GM18861 (cell line): ENCODE measurements around the gene ATG101.
"Not testable (repeated sequence)": the region's sequence is repeated elsewhere in the genome, so short reads cannot be mapped to it uniquely, and the experiment has no call there.

Experiments
- ATAC-seq: cut with Tn5 transposase; IDR thresholded peaks from one replicate; pipeline ENCODE4 v1.9.1; 2021; ENCODE audit not compliant: unreplicated experiment

The ATG101 gene

DNA sequence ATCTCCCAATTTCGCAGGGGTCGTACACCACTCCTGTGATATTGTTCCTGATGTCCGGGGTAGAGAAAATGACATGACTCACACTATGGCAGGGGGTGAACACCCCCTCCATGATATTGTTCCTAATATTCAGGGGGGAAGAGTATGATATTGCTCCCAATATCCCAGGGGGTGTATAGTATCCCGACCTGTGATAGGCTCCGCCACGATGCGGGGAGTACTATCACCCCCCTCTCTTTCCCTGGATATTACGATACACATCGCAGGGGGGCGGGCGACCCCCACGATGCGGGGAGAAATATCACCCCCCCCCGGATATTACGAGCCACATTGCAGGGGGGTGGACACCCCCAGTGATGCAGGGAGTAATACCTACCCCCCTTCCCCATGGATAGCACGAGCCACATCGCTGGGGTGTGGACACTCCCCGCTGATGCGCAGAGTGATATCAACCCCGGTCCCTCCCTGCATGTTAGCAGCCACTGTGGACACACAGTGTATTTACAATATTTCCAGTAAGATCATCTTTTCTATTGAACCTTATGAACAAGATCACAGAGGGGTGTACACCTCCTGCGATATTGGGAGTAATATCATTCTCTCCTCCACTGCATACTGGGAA lies 27.4 kb downstream of the ATG101 start:
- ATAC-seq = no peak

DNA sequence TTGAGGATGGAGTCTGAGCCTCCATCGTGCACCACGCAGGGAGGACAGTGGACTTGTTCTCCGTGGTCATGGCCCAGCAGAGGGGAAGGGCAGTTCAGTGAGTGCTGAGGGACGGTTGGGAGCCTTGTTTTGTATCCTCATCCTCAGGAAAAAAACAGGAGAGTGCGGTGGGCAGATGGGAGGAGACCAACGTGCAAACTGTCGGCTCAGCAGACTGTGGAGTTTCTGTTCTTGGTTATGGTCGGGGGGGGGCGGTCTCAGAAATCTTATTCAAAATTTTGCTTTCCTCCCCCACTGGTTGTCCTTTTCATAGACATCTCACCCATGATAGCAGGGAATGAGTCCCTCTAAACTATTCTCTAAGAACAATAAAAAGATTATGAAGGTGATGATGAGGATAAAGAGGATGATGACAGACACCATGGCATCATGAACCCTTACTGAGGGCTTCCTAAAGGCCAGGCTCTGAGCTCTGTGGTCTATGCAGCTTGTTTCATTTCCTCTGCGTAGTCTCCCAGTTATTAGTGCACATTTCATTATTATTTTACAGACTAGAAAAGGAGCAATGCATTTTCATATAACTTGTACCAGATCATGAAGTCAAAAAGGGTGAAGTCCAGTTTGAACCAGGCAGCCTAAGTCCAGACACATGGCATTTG lies 34.8 kb downstream of the ATG101 start:
- ATAC-seq = not testable (repeated sequence)

DNA sequence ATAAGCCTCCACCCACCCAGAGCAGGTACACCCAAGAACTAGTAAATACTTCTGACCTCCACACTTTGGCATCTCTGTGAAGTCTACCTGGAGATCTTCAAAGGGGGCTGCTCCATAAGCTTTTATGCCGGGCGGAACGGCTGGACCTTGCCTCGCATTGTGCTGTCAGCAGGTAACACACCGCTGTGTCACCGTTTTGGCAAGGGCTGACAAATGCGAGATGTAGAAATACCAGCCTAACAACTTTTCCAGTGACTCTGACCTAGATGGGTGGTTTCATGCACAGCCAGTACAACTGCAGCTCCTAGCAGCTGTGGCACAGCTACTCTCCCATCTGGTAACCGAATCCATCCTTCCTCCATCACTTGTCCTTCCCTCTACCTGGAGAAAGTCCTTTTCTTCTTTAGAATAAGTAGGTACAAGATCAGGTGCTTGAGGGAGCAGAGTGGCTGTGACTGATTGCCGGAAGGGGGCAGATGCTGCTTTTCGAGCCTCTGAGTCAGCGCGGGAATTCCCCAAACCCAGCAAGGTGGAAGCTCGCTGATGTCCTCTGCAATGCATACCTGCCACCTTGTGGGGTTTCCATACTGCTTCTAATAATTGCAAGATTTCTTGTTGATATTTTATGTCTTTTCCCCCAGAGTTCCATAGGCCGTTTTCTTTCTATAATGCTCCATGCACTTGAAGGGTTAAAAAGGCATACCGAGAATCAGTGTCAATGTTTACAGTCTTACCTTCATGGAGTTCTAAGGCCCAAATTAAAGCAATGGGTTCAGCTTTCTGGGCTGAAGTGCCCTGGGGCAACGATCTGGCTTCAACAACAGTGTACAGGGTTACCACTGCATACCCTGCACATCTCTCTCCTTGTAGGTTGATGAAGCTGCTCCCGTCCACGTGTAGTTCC lies 46.7 kb downstream of the ATG101 start:
- not testable (repeated sequence) for ATAC-seq

DNA sequence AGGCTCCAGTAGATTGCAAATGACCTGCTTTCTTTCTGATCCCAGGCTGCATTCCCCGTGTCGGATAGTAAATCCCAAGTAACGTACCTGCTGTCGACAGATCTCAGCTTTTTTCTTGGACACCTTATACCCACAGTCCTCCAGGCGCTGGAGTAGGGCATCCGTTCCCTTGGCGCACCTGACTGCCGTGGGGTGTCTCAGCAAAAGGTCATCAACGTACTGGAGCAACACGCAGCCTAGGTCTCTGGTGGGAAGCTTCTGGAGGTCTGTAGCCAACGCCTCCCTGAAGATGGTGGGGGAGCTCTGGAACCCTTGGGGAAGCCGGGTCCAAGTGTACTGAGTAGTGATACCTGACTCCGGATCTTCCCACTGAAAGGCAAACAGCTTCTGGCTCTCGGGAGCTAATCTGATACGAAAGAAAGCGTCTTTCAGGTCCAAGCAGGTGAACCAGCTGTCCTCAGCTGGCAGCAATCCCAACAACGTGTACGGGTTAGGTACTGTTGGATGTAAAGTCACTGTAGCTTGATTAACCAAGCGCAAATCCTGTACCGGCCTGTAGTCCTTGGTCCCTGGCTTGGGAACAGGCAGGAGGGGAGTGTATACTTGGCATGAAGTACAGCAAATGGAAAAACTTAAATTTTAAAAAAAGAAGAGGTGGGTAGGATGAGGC lies 48.2 kb downstream of the ATG101 start:
- ATAC-seq = not testable (repeated sequence)

DNA sequence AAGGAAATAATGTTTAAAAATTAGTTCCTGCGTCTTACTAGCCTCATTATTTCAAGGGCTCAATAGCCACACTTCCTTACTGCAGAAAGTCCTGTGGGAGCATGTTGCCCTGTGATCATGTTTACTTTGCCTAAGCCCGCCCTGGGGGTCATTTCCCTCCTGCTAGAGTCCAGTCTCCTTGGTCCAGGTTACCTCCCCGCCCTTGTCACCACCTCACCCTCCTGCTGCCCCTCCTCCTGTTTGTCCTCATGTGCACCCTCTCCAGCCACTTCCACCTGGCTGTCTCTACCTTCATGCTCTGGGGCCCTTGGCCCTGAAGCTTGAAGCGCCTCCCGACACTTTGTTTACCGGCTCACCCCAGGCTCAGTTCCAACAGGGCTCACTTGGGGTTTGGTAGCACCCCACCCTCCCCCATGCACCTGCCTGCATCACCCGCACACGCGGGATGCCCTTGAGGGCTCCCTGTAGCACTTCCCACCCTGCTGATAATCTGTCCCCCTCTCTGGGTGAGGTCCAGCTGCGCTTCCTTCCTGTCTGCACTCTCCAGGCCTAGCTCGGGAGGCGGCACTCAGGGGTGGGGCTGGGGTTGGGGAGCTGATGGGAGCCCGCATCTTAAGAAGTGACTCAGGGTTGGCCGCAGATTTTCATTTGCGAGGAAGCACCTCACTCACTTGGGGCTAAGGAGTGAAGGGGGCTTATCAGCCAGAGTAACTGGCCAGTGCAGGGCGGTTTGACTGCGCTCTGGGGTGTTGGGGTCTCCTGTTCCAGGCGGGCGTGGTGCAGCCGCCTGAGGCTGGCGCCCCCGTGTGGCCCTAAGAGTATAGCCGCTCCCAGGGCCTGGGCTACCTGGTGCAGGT lies 49.8 kb downstream of the ATG101 start:
- ATAC-seq = no peak

DNA sequence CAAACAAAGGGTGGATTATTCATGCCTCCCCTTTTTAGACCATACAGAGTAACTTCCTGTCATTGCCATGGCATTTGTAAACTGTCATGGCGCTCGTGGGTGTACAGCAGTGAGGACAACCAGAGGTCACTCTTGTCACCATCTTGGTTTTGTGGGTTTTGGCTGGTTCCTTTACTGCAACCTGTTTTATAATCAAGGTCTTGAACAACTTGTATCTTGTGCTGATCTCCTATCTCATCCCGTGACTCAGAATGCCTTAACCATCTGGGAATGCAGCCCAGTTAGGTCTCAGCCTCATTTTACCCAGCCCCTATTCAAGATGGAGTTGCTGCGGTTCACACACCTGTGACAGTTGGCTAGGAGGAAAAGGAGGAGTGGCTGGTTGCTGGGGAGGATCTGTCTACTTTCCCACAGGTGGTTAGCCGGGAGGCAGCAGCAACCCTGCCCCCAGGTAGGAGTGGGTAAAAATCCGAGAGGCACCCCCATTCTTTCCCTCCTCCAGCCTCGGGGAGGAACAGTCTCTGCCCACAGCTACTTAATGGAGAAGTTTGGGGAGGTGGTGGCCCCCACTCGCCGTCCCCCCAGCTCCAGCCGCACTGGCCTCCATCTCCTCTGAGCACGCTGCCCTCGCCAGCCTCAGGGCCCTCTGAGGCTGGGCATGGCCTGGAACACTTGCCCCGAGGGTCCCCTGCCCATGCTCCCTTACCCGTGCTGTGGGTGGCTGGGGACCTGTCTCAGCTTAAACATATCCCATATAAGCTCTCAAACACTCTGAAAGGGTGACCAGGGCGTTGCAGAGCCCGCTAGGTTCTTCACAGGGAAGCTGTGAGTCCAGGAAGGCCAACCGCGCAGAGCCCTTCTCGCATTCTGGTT lies 51.4 kb downstream of the ATG101 start:
- ATAC-seq = no peak

DNA sequence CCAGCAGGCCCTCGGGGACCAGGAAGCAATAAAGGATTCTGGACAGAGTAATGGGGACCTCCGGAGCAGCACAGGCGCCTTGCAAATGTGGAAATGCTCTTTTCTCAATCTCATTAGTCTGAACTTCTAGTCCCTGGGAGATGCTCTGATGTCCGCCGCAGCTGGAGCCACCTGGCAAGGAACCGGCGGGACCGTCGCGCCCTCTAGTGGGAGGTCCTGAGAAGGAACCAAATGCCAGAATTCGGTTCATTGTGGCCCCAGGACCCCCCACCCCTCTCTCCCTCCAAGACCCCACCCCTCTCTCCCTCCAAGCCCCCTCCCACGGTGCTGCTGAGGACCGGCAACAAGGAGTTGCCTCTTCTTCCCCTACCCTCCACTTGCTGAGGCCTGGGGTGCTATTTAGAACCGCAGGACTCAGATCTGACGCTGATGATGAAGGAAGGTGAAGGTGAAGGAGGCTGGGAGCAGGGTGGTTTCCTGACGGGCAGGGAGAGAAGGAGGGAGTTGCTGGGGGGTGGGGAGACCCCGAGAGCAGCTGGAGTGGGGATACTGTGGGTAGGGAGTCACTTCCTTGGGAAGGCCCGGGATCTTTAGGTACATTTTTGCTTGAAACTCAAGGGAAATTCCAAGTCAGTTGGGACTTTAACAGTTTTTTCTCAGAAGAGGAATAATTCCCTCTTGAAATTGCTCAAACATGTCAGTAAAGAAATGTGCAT lies 52.2 kb downstream of the ATG101 start:
- ATAC-seq = no peak

DNA sequence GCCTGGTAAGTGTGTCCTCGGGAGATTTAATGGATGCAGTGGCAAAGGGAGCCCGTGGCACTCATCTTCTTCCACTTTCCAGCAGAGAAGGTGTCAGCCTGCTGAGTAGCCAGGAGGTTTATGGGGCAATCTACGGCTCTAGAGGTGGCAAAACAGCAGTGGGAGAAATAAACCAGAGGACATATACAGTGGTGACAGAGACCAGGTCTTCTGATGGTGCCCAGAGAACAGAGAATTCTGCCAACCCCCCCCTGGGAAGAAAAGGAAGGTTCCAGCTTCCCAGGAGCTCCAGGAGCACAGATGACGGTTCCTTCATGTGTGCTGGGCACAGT lies 52.7 kb downstream of the ATG101 start:
- ATAC-seq = no peak

DNA sequence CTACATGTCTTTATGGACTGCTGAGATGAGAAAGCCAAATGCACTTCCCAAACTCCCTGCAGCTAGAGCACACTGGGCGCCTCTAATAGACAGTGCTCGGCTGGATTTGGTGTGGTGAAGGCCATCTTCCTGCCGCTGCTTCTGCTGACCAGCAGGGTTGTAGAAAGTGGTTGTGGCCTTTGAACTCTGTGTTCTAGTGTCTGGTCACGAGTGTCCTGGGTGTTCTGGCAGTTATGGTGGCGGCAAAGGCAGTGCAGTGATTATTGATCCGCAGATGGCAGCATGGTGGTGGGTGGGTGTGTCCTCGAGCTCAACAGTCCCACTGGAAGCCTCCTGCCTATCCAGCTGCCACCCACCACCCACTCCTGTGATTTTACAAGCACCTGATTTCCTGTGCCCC lies 53.1 kb downstream of the ATG101 start:
- ATAC-seq = no peak

DNA sequence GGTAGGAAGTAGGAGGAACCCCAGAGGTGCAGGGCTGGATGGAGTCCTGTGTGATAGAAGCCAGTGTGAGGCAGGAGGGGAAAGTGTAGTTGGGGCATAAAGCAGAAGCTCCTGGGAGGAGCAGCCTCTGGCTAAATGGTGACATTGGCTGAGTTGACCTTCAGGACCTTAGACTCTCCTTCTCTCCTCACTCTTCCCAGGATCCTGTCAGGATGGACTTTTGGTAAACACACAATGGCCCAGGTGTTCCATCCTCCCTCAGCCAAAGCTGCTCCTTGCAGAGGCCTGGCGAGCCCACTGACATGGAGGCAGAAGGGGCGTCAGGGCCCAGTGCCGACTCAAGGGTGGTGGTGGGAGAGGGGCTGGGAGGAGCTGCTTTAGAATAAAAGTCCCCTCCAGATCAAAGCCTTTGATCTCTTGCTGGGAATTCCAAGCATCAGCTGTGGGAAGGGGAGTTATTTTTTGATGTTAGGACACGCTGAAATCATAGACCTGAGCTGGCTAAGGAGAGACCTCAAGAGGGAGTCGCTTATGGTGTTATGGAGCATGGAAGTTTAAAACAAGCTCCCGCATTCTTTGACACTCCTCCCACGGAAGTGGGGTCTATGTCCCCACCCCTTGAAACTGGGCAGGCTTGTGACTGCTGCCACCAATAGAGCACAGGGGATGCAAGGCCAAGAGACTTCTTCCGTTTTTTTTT lies 53.9 kb downstream of the ATG101 start:
- ATAC-seq = no peak

DNA sequence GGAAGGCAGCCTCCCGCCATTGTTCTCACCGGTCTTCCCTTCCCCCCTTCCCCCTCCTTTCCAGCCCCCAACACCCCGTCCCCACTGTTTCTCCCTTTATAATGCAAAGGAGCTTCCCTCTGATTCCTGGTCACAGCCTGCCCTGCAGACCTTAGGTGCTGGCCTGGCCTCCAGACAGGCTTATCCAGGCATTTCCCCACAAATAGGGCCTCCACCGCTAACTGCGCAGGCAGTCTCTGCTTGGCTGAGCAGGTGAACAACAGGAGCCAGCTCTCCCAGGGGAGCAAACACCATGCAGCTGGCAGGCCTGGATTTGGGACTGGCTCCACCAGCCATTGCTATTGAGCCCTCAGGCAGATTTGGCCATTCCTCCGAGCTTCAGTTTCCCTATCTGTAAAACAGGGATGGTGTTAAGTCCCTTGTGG lies 55.7 kb downstream of the ATG101 start:
- ATAC-seq = no peak

DNA sequence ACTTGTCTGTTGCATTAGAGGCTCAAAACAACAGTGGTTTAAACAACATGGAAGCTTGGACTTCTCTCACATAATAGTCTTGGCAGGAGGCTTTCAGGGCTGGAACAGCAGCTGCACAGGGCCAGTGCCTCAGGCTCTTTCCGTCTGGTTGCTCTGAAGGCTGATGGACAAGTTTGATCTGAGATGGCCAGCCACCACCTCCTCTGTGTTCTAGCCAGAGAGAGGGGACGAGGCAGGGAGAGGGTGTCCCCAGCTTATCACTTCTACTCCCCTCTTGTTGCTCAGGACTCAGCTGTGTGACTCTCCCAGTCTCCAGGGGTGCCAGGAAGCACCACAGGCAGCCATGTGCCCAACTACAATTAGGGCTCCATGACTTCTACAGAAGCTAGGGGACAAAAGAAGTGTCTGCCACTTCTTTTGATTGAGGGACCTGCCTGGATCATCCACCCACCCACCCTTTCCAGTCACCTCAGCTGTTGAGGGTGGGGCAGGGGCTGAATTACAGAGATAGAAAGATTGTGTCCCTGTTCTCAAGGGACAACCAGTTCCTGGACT lies 56.3 kb downstream of the ATG101 start:
- ATAC-seq = no peak
